ENCODE data around the gene SYTL2.
"Not testable (repeated sequence)": the region's sequence is repeated elsewhere in the genome, so short reads cannot be mapped to it uniquely, and the experiment has no call there.

SYTL2 gene

GRCh38 chr11:85810871-85811611, at the start of gene SYTL2:
Gene SYTL2, minus strand, starts transcription at chr11:85811141. Its CDS starts 53,416 bp downstream, at chr11:85757725.
- DNase-seq (ENCODE audit: low read depth in 3 of 3, low spot score in 1 of 3): peak; percentile 35 to 58 (median 55)

- DNase-seq (ENCODE audit: low read depth in 3 of 3, low spot score in 1 of 3): not testable (repeated sequence)
Observed at GRCh38 chr11:85859541-85859940, 48.6 kb upstream of the SYTL2 start.

- DNase-seq (ENCODE audit: low read depth in 3 of 3, low spot score in 1 of 3): no peak
Observed at GRCh38 chr11:85857098-85857497, 46.2 kb upstream of the SYTL2 start.

GRCh38 chr11:85855341-85855656, 44.4 kb upstream of the SYTL2 start, which contains the start of gene CCDC83:
Gene CCDC83, plus strand, starts transcription at chr11:85855383. Its CDS starts 9,741 bp downstream, at chr11:85865124.
- no peak for DNase-seq (ENCODE audit: low read depth in 3 of 3, low spot score in 1 of 3)

- DNase-seq (ENCODE audit: low read depth in 3 of 3, low spot score in 1 of 3): peak; percentile 68 to 94 (median 90)
Observed at GRCh38 chr11:85854557-85855340, 43.8 kb upstream of the SYTL2 start.

GRCh38 chr11:85854212-85854556, 43.2 kb upstream of the SYTL2 start:
- no peak for DNase-seq (ENCODE audit: low read depth in 3 of 3, low spot score in 1 of 3)

- not testable (repeated sequence) for DNase-seq (ENCODE audit: low read depth in 3 of 3, low spot score in 1 of 3)
Observed at GRCh38 chr11:85853541-85853940, 42.6 kb upstream of the SYTL2 start.

- DNase-seq (ENCODE audit: low read depth in 3 of 3, low spot score in 1 of 3): not testable (repeated sequence)
Observed at GRCh38 chr11:85852754-85853153, 41.8 kb upstream of the SYTL2 start.

GRCh38 chr11:85848556-85848955, 37.6 kb upstream of the SYTL2 start:
- no peak for DNase-seq (ENCODE audit: low read depth in 3 of 3, low spot score in 1 of 3)

- no peak for DNase-seq (ENCODE audit: low read depth in 3 of 3, low spot score in 1 of 3)
Observed at GRCh38 chr11:85848006-85848405, 37.1 kb upstream of the SYTL2 start.

- no peak for DNase-seq (ENCODE audit: low read depth in 3 of 3, low spot score in 1 of 3)
Observed at GRCh38 chr11:85847436-85847835, 36.5 kb upstream of the SYTL2 start.

GRCh38 chr11:85845124-85845631, 34.2 kb upstream of the SYTL2 start:
- DNase-seq (ENCODE audit: low read depth in 3 of 3, low spot score in 1 of 3): no peak

GRCh38 chr11:85844439-85845123, 33.6 kb upstream of the SYTL2 start:
- no peak for DNase-seq (ENCODE audit: low read depth in 3 of 3, low spot score in 1 of 3)

GRCh38 chr11:85843929-85844328, 33.0 kb upstream of the SYTL2 start:
- DNase-seq (ENCODE audit: low read depth in 3 of 3, low spot score in 1 of 3): no peak

GRCh38 chr11:85840932-85841331, 30.0 kb upstream of the SYTL2 start:
- not testable (repeated sequence) for DNase-seq (ENCODE audit: low read depth in 3 of 3, low spot score in 1 of 3)

GRCh38 chr11:85835729-85836128, 24.8 kb upstream of the SYTL2 start:
- no peak for DNase-seq (ENCODE audit: low read depth in 3 of 3, low spot score in 1 of 3)

- no peak for DNase-seq (ENCODE audit: low read depth in 3 of 3, low spot score in 1 of 3)
Observed at GRCh38 chr11:85835263-85835662, 24.3 kb upstream of the SYTL2 start.

- no peak for DNase-seq (ENCODE audit: low read depth in 3 of 3, low spot score in 1 of 3)
Observed at GRCh38 chr11:85831050-85831449, 20.1 kb upstream of the SYTL2 start.

GRCh38 chr11:85829172-85829571, 18.2 kb upstream of the SYTL2 start:
- no peak for DNase-seq (ENCODE audit: low read depth in 3 of 3, low spot score in 1 of 3)

- DNase-seq (ENCODE audit: low read depth in 3 of 3, low spot score in 1 of 3): no peak
Observed at GRCh38 chr11:85828640-85828978, 17.7 kb upstream of the SYTL2 start.

- no peak for DNase-seq (ENCODE audit: low read depth in 3 of 3, low spot score in 1 of 3)
Observed at GRCh38 chr11:85827748-85828639, 17.1 kb upstream of the SYTL2 start.

Measured in stimulated activated CD4-positive, alpha-beta T cell treated with anti-CD3 and anti-CD28 coated beads, TNF-alpha, amount 100 ng/mL, for 1 hour (primary cell).